ENCODE results near the gene GON7.
"Not testable (repeated sequence)": the region's sequence is repeated elsewhere in the genome, so short reads cannot be mapped to it uniquely, and the experiment has no call there.

Gene GON7, protein sequence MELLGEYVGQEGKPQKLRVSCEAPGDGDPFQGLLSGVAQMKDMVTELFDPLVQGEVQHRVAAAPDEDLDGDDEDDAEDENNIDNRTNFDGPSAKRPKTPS

DNA sequence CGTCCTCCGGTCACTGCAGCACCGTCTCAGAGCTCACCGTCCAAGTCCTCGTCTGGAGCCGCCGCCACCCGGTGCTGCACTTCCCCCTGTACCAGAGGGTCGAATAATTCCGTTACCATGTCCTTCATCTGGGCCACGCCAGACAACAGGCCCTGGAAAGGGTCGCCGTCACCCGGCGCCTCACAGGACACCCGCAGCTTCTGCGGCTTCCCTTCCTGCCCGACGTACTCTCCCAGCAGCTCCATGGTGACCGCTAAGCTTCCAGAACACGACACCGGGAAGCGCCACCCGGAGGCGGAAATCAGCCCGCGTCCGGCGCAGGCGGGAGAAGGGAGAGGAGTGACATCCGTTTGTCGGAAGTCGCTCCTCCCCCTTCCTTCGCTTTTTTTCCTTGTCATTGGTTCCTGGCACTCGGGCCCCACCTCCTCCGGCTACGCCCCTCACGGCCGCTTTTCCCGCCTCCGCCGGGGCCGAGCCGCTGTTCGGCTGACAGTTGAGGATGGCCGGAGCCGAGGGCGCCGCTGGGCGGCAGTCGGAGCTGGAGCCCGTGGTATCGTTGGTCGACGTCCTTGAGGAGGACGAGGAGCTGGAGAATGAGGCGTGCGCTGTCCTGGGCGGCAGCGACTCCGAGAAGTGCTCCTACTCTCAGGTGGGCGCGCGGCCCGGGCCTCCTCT is at the start of gene GON7, which contains the start of gene UBR7:
GON7 (minus strand) TSS at position 273 of the 675 bp plus-strand sequence; CDS start at position 245, 28 bp downstream.
UBR7 (plus strand) TSS at position 464 of the 675 bp plus-strand sequence; CDS start at position 500, 36 bp downstream.
- no peak for FAIRE-seq

DNA sequence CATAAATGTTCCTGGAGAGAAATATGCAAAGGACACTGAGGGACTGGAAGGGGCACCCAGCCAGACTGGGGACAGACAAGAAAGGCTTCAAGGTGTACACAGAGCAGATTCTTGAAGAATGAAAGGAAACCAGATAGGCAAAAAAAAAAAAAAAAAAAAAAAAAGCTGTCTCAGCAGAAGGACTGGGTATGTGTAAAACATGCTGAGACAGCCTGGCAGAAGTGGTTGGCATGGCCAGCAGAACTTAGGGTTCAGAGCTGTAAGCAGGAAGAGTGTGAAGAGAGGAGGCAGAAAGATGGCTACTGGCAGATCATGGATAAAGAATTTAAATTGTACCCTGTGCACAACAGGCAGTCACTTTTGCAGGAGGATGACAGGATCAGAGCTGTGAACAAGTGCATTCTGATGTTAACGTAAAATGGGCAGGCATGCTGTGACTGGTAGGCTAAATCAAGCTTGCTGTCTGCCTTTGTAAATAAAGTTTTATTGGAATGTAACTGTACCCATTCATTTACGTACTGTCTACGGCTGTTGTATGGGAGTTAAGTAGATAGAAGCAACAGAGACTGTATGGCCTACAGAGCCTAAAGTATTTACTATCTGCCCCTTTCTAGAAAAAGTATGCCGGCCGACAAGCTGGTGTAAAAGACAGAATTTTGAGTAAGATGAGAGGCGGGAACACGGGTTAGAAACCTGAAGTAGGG is 42.4 kb upstream of the GON7 start:
- FAIRE-seq: no peak

DNA sequence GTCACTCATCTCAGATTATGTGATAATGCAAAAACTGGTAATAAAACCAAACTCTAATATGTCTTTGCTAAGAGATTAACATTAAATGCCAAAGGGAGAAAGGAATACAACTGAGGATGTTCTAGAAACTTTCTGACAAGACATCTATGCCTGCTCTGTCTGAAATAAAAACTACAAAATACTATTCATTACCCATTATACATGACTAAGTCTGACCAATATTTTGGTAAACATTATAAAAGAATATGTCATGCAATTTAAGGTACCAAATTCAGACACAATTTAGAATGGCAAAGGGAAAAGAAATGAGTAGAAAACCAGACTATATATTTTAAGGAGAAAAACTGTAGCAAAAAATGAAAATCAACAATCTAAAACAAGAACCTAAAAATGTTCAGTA is 39.7 kb upstream of the GON7 start:
- no peak for FAIRE-seq

- no peak for FAIRE-seq
These were observed 39.0 kb upstream of the GON7 start for GRCh38 chr14:93245764-93246420.

GRCh38 chr14:93240678-93241000 is 33.8 kb upstream of the GON7 start:
- FAIRE-seq: no peak

DNA sequence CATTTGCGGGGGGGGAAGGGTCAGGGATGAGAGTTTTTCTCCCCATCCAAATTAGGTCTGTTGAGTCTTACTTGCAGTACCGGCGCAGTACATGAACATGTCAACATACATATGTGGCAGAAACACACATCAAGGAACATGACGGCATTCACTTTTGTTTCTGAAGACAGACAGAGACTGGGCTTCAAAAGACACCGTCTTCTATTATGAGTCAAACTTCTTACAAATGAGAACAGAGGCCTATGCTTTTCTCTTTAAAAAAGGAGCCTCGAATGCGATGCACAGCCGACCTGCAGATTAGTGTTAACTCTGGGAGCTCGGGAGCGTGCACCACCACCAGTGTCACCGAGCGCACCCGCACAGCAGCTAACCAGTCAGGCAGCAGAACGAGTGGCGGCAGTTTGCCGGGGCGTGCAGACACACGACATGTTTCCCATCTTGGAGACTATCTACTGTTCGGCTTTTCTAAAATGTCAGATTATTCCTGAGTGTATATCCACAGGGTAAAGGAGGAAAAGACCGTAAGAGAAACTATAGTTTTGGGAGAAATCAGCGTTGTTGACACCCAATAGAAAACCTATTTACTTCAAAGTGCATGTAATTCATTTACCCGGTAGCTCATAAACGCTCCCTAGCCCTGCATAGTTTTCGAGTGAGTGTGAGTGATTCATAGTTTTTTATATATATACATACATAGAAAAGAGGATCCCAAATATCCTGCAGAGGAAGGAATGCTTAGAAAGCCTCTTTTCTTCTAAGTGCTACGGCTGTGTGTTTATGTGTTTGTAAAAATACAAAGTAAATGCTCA is 33.2 kb upstream of the GON7 start:
- FAIRE-seq: no peak

- FAIRE-seq: no peak
These were observed 27.9 kb upstream of the GON7 start for GRCh38 chr14:93234798-93235197.

- FAIRE-seq: not testable (repeated sequence)
These were observed 26.2 kb upstream of the GON7 start for GRCh38 chr14:93233078-93233477.

- no peak for FAIRE-seq
These were observed 25.3 kb upstream of the GON7 start for GRCh38 chr14:93232159-93232558.

- no peak for FAIRE-seq
These were observed 24.5 kb upstream of the GON7 start for GRCh38 chr14:93231129-93231979.

GRCh38 chr14:93230539-93230938 is 23.7 kb upstream of the GON7 start:
- no peak for FAIRE-seq

- FAIRE-seq: no peak
These were observed 21.7 kb upstream of the GON7 start for GRCh38 chr14:93228550-93228949.

DNA sequence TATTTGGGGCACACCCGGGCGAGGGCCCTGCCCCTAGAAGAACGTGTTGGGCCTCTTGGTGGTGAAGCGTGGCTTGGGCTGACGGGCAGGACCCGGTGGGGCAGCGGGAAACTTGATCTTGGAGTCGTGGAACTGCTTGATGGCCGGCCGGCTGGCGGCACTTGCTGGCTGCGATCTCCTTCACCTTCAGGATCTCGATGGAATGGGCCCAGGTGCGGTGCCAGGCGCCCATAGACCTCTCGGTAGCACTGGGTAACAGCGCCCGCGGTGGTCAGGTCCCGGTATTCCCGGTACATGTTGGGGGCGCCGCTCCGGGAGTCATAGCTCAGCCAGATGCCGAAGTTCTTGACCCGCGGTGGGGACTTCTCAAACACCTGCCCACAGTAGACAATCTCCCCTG is 16.7 kb upstream of the GON7 start:
- FAIRE-seq: no peak

GRCh38 chr14:93220509-93220908 is 13.6 kb upstream of the GON7 start:
- FAIRE-seq: no peak

DNA sequence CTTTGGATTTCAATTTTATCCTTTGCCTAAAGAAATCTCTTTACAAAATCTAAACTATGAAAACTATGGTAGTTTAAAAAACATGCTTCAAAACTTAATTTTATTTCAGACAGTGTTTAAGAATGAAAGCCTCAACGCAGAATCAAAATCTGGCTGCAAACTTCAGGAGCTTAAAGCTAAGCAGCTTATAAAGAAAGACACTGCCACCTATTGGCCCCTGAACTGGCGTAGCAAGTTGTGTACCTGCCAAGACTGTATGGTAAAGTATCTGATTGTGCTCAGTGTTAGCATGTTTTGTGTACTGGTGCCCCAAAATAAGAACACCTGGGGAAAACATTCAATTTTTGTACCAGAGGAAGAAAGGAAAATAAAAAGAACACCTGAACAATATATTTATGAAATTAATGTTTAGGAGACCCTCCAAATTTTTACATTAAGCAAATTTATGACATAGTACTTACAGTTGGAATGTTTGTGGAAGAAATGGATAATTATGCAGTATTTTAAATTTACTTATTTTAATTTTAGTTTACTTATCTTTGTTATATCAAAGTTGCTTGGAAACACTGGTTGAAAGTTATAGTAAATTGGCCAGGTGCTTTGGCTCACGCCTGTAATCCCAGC is 12.3 kb upstream of the GON7 start:
- FAIRE-seq: no peak

- no peak for FAIRE-seq
These were observed 7.7 kb upstream of the GON7 start for GRCh38 chr14:93214598-93214997.

DNA sequence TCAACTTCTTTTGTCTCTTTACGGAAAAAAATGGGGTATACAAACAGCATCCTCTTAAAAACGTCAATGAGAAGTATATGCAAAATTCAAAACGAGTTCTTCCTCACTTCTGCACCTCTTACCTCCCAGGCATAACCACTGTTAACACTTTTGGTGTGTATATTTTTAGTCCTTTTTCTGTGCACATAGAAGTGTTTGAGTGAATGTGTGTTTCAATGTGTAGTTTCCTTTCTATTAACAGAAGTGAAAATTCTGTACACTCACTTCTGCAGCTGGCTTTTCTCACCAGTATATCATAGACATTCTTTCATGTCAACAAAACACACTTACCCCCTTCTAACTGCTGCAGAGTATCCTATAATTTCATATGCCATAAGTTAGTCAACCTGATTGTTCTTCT is 5.6 kb upstream of the GON7 start:
- no peak for FAIRE-seq

DNA sequence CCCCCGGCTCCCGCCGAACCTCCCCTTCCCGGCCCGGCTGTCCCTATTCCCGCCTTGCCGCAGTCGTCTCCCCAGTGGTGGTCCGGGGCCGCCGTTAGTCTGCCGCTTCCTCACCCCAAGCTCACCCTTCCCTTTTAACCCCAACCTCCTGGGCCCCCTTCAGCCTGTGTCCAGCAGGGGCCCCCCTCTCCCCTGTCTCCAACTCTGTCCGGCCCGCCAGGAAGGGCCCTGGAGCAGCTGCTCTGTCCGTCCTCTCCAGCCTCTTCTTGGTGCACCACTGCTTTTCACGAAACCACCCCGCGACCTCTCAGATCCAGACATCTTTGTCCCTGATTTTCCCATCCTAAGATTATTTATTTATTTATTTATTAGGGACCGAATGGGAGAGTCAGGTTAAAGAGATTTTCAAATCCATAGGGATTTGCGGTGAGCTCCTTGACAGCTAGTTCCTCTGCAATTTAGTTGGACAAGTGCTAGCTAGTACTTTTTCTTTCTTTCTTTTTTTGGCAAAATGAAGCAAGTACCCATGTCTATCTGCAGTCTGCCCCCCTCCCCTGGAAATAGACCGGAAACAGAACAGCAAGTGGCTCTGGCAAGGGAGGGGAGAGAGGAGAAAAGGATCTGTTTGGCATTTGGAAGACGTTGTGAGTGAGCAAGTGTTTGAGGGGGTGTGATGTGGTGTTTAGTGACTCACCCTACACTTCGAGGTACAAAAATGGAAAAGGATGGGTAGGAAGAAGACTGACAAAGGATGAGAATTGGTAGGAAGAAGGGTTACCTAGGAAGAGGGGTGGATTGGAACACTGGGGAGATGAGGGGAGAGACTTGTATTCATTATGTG is 823 bp upstream of the GON7 start:
- no peak for FAIRE-seq

DNA sequence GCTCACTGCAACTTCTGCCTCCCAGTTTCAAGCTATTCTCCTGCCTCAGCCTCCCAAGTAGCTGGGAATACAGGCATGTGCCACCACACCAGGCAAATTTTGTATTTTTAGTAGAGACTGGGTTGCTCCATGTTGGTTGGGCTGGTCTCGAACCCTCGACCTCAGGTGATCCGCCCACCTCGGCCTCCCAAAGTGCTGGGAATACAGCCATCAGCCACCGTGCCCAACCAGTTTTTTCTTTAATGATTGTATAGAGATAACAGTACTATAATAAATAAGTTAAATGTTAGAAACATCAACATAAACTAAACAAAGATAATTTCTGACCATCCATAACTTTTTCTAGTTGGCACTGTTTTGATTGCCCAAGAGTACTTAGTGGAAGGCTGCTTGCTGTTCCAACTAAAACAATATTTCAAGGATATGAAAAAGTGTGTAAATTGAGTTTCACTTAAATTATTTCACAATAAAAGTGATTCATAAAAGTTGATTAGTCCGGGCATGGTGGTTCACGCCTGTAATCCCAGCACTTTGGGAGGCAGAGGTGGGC is 5.6 kb downstream of the GON7 start:
- FAIRE-seq: no peak

- no peak for FAIRE-seq
These were observed 6.3 kb downstream of the GON7 start for GRCh38 chr14:93200553-93200952.
